Subcutaneous adipose tissue (tissue), 4 donors: ENCODE results near the gene CDK11A. TPM values are rescaled to one million over a fixed set of nuclear protein-coding genes. Genes with fewer than 3 reads are reported as not detected.
"Not testable (repeated sequence)": the region's sequence is repeated elsewhere in the genome, so short reads cannot be mapped to it uniquely, and the experiment has no call there.

ENCODE experiments used
- CTCF ChIP-seq: fragments of 450-650 bp; IDR thresholded peaks from one replicate; pipeline ENCODE4 v1.5.1; 2016; ENCODE audit warnings: low read depth, mild to moderate bottlenecking, control low read depth, antibody characterized with exemption, moderate library complexity
- total RNA-seq, 4 donors: library from RNA; depleted of rRNA; stranded (reverse); fragments of >200 nt; gene quantifications; one replicate each; pipeline ENCODE4 v1.1.0, GENCODE V29; 2016

Gene CDK11A
- total RNA-seq, 4 donors from 2014 or later: 15.5 to 60.8 (median 34.8) TPM

DNA sequence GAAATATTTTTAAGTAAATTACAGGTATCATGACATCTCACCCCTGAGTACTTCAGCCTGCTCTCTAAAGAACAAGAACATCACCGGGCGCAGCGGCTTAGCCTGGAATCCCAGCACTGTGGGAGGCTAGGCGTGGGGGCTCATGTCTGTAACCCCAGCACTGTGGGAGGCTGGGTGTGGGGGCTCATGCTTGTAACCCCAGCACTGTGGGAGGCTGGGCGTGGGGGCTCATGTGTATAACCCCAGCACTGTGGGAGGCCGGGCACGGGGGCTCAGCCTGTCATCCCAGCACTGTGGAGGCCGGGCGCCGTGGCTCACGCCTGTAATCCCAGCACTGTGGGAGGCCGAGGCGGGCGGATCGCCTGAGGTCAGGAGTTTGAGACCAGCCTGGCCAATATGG, 57.6 kb downstream of the CDK11A start:
- TF ChIP-seq CTCF: no peak

- no peak for TF ChIP-seq CTCF
These were observed 58.3 kb downstream of the CDK11A start for GRCh38 chr1:1665815-1666251.

DNA sequence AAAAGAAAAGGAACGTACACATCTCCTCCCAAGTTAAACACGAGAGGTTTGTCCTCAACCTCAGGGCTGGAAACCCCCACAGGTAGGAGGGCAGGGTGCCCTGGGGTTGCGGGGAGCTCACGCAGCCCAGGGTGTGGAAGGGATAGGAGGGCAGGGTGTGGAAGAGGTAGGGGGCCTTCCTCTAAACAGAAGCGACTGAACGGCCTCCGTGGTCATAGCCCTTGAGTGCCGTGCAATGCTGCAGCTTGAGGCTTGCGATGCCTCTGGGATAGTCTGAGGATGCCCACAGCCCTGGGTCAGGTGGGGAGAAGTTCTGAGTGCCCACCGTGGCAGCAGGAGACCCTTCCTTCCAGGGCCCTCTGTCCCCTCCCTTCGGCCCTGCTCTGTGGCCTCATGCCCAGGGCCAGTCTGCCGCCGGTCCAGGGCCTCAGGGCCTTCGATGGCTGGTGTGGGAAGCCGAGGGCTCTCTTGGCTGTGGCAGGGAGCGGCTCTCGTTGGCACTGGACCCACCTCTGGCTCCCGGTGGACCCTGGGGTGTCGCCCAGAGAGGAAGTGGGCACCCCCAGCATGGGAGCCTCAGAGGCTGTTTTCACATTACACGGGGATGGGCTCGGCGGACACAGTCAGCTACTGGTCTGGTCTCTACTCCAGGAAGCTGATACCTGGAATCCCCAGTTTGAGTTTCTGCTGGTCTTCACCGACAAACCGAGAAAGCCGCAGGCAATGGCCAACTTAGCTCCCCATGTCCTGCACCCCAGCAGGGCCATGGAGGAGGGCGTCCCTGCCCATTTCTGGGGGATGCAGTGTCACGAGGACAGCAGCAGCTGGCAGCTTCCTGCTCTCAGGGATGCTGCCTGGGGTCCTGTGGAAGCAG, 59.0 kb downstream of the CDK11A start:
- TF ChIP-seq CTCF: no peak

DNA sequence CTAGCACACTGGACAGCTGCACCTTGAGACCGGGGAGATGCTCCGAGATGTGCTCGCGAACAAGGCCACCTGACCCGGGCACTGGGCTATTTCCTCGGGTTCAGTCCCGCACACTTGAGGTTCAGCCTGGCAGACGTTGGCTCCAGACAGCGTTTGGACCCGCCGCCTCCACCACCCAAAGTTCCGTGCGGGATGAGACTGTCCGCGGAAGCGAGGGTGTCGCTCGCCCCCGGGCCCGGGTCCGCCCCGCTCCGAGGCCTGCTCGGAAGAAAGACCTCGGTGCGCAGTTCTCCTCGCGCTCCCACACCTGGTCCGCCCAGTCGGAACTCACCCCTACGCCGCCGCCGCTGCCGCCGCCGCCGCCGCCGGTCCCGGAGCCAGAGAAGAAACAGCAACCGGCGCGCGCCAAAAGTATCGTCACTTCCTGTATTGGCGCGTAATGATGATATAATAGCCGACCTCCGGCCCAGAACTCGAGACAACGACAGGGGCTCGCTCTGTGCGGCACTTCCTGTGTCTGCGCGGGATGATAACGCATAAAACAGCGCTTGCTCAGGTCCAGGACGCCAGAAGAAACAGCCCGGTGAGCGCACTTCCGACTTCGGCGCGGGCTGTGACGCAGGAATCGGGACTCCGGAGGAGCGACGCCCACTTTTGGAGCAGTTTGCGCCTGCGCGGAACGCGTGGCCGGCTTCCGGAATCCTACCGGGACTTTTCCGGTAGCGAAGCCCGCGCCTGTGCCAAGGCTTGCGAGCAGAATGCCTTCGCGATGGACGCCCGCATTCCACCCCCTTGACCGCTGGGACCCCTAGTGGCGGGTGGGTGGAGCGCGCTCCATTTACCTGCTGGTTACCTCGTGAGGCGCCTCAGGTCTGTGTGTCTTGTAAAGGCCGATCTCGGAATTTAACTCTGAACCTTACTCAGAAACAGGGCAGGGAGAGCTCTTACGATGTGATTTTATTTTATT, 65.3 kb downstream of the CDK11A start, which contains the start of gene CDK11B:
CDK11B (minus strand) TSS at position 422 of the 967 bp plus-strand sequence. CDS start 1,519 bp downstream, outside the sequence.
- not testable (repeated sequence) for TF ChIP-seq CTCF

Other genes starting within 250 kb of the CDK11A start
- gene ATAD3A, start 212.2 kb downstream of the CDK11A start, total RNA-seq: 10 to 100 TPM in 3 of 4 donors, 1 to 10 TPM in 1; 9.3 to 22.6 (median 12.9) TPM
- gene TMEM240, start 183.7 kb downstream of the CDK11A start, total RNA-seq: 1 to 10 TPM in 3 of 4 donors, not detected in 1; 1.3 to 5.1 (median 3.2) TPM
- 100 to 1,000 TPM in 2 of 4 donors, 10 to 100 TPM in 2; 76.0 to 138 (median 110) TPM for gene SSU72, start 149.5 kb downstream of the CDK11A start, total RNA-seq
- 1 to 10 TPM in 1 of 4 donors, under 1 TPM in 1, not detected in 2; 0.22 to 1.4 TPM for gene FNDC10, start 124.2 kb downstream of the CDK11A start, total RNA-seq
- 10 to 100 TPM; 18.8 to 64.4 (median 27.4) TPM for gene MIB2, start 108.9 kb downstream of the CDK11A start, total RNA-seq
- 1 to 10 TPM in 3 of 4 donors, under 1 TPM in 1; 0.66 to 9.2 (median 2.2) TPM for gene MMP23B, start 92.2 kb downstream of the CDK11A start, total RNA-seq
- gene CDK11B, start 65.4 kb downstream of the CDK11A start, total RNA-seq: 10 to 100 TPM; 14.4 to 30.0 (median 20.4) TPM
- 10 to 100 TPM; 31.3 to 45.2 (median 36.5) TPM for gene SLC35E2B, start 31.6 kb downstream of the CDK11A start, total RNA-seq
- 100 to 1,000 TPM in 3 of 4 donors, 10 to 100 TPM in 1; 98.8 to 147 (median 111) TPM for gene NADK, start 54.1 kb upstream of the CDK11A start, total RNA-seq
- gene GNB1, start 166.7 kb upstream of the CDK11A start, total RNA-seq: 100 to 1,000 TPM; 157 to 173 (median 164) TPM
- gene CALML6, start 190.9 kb upstream of the CDK11A start, total RNA-seq: 1 to 10 TPM in 1 of 4 donors, not detected in 3; 1.3 TPM
- gene TMEM52, start 194.9 kb upstream of the CDK11A start, total RNA-seq: 1 to 10 TPM in 3 of 4 donors, not detected in 1; 1.3 to 9.8 (median 1.7) TPM